NB4 (cell line): Measurements from ENCODE around the gene OR5C1.

Experiments used
- DNase-seq: peaks from one replicate; pipeline ENCODE4 v3.0.0; 2010; ENCODE audit warnings: low read depth
- H3K4me3 ChIP-seq: one replicate; pipeline ENCODE4 v1.5.1; 2011; ENCODE audit warnings: mild to moderate bottlenecking, low read depth, low read length, moderate library complexity
- MYC ChIP-seq: IDR thresholded peaks from 2 replicates; pipeline ENCODE4 v1.6.1; 2011; ENCODE audit warnings: low read depth, low read length
- POLR2A ChIP-seq: IDR thresholded peaks from 2 replicates; pipeline ENCODE4 v1.6.1; 2011; ENCODE audit warnings: mild to moderate bottlenecking; ENCODE audit not compliant: insufficient read length; ENCODE audit errors: extremely low read depth
- TF ChIP-seq, protein P1 (sequence below): IDR thresholded peaks from one replicate; pipeline ENCODE4 v1.5.1; 2012; ENCODE audit warnings: low read depth, low read length
- TF ChIP-seq, protein P2 (sequence below): IDR thresholded peaks from 2 replicates; pipeline ENCODE4 v1.6.1; 2011; ENCODE audit warnings: low read depth, low read length

Gene OR5C1

DNA sequence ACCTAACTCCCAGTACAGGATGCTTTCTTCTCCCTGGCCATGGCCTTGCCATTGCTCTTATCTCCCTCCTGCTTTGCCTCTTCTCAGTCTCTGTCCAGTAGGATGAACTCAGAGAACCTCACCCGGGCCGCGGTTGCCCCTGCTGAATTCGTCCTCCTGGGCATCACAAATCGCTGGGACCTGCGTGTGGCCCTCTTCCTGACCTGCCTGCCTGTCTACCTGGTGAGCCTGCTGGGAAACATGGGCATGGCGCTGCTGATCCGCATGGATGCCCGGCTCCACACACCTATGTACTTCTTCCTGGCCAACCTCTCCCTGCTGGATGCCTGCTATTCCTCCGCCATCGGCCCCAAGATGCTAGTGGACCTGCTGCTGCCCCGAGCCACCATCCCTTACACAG lies at the start of gene OR5C1:
Gene OR5C1 (plus strand): TSS at position 103 of the 400 bp plus-strand sequence. CDS start 0 bp downstream, at position 103.
- no peak for DNase-seq
- H3K4me3 ChIP-seq: no peak within 1 kb of the TSS
- TF ChIP-seq, protein P1, sequence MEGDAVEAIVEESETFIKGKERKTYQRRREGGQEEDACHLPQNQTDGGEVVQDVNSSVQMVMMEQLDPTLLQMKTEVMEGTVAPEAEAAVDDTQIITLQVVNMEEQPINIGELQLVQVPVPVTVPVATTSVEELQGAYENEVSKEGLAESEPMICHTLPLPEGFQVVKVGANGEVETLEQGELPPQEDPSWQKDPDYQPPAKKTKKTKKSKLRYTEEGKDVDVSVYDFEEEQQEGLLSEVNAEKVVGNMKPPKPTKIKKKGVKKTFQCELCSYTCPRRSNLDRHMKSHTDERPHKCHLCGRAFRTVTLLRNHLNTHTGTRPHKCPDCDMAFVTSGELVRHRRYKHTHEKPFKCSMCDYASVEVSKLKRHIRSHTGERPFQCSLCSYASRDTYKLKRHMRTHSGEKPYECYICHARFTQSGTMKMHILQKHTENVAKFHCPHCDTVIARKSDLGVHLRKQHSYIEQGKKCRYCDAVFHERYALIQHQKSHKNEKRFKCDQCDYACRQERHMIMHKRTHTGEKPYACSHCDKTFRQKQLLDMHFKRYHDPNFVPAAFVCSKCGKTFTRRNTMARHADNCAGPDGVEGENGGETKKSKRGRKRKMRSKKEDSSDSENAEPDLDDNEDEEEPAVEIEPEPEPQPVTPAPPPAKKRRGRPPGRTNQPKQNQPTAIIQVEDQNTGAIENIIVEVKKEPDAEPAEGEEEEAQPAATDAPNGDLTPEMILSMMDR: no peak
- TF ChIP-seq POLR2A (no peak), MYC (no peak)
- TF ChIP-seq, protein P2, sequence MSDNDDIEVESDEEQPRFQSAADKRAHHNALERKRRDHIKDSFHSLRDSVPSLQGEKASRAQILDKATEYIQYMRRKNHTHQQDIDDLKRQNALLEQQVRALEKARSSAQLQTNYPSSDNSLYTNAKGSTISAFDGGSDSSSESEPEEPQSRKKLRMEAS: no peak

DNA sequence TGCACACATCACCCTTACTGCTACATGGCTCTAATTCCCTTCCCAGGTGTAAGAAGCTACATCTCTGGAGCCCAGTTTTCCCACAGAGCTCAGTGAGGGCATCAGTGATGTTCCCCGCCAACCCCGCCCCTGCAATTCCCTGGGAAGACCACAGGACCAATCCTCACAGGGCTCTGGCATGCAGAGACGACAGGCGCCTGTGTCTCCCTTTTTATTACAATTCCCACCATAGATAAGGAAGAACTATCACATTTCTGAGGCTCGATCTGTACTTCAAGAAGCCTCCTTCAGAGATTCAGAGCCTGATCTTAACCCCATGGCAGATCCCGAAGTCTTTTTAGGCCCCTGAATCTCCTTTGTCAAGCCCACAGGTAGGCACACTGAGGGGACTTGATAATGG lies 46.7 kb upstream of the OR5C1 start, which contains the start of gene OR1L6:
Gene OR1L6 (plus strand): TSS at position 301 of the 400 bp plus-strand sequence. CDS start 7,545 bp downstream, outside the sequence.
- no peak for DNase-seq
- no peak within 1 kb of the TSS for H3K4me3 ChIP-seq
- TF ChIP-seq MYC: no peak
- TF ChIP-seq, protein P1: no peak
- TF ChIP-seq, protein P2: no peak
- no peak for TF ChIP-seq POLR2A

DNA sequence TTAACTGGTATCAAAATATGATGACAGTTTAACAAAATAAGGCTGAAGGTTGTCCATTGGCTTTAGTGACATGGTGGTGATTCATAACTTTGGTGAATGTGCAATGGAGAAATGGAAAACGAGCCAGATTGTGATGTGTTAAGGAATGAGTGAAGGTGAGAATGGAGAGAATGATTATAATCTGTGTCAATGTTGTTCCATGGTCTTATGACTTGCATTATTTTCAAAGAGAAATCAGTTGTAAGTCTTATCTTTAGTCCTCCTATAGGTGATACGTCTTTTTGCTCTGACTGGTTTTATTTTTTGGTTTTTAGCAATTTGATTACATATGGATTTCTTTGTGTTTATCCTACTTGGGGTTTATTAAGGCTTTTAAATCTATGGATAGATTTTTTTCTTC lies 33.9 kb upstream of the OR5C1 start:
- H3K4me3 ChIP-seq: no peak overlapping the region
- TF ChIP-seq, protein P2: no peak
- TF ChIP-seq, protein P1: no peak
- no peak for TF ChIP-seq POLR2A
- no peak for TF ChIP-seq MYC
- no peak for DNase-seq

DNA sequence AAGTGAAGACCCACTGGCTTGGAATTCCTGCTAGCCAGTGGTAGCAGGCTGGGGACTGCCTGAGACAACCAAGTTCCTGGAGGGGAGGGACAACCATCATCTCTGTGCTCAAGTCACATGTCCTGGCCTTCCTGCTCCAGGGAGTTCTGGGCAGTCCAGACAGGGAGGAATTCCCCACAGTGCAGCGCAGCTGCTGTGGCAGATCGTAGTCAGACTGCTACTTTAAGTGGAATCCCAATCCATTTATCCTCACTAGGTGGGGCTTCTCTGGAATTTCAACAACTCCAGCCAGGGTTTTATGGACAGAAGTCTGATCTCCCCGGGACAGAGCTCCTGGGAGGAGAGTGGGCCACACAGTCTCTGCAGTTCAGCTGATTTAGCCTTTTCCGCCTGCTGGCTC lies 20.9 kb upstream of the OR5C1 start:
- no peak for DNase-seq
- TF ChIP-seq, protein P2: no peak
- TF ChIP-seq POLR2A (no peak), MYC (no peak)
- TF ChIP-seq, protein P1: no peak
- no peak overlapping the region for H3K4me3 ChIP-seq

DNA sequence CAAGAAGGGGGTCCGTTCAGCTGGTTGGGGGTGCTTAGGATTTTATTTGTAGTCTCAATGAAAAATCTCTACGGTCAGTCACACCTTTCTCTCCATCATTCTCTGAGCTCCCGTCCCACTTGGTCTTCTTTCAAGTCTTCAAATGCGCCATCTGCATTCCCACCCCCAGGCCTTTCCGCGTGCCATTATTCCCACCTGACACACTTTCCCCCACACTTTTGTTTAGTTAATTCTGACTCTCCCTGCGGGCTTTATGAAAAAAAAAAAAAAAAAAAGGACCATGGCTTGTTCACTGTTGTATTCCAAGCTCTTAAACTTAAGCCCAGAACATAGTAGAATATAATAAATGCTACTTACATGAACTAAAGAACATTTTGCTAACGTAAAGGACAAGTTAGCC lies 11.7 kb upstream of the OR5C1 start:
- DNase-seq: no peak
- TF ChIP-seq, protein P2: no peak
- TF ChIP-seq MYC (no peak), POLR2A (no peak)
- TF ChIP-seq, protein P1: no peak

More for the DNA sequence above, 11.7 kb upstream of the OR5C1 start:
- H3K4me3 ChIP-seq: no peak overlapping the region
